ENCODE results near the gene MRAS. TPM values are rescaled to one million over a fixed set of nuclear protein-coding genes. Genes with fewer than 3 reads are reported as not detected.

The MRAS gene
- total and polyA plus RNA-seq, 11 donors = 112 to 413 (median 252) TPM

DNA sequence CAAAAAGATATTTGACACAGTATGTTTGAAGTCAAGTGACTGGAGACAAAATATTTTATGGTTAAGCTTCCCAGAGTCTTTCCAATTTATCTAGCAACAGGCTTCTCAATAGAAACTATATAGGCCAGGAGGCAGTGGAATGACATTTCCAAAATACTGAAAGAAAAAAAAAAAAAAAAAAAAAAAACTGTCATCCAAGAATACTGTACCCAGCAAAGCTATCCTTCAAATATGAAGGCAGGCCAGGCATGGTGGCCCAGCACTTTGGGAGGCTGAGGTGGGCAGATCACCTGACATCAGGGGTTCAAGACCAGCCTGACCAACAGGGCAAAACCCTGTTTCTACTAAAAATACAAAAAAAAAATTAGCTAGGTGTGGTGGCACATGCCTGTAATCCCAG lies 39.6 kb upstream of the MRAS start:
- no peak overlapping the region for H3K4me3 ChIP-seq
- peaks cover 0 to 31% (median 17%) of the 10 kb centered on the region in 12 donors for H3K9me3 ChIP-seq
- TF ChIP-seq POLR2A (IDR thresholded peaks at IDR 0.05) = no peak
- TF ChIP-seq, protein P1, sequence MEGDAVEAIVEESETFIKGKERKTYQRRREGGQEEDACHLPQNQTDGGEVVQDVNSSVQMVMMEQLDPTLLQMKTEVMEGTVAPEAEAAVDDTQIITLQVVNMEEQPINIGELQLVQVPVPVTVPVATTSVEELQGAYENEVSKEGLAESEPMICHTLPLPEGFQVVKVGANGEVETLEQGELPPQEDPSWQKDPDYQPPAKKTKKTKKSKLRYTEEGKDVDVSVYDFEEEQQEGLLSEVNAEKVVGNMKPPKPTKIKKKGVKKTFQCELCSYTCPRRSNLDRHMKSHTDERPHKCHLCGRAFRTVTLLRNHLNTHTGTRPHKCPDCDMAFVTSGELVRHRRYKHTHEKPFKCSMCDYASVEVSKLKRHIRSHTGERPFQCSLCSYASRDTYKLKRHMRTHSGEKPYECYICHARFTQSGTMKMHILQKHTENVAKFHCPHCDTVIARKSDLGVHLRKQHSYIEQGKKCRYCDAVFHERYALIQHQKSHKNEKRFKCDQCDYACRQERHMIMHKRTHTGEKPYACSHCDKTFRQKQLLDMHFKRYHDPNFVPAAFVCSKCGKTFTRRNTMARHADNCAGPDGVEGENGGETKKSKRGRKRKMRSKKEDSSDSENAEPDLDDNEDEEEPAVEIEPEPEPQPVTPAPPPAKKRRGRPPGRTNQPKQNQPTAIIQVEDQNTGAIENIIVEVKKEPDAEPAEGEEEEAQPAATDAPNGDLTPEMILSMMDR (IDR thresholded peaks at IDR 0.05) = no peak
- intact Hi-C loops (cut with DNase I) = no loop called here
- ATAC-seq (no peak), DNase-seq (no peak)
- no peaks in the 10 kb centered on the region for H3K4me1 ChIP-seq
- no peaks in the 10 kb centered on the region for H3K36me3 ChIP-seq
- H3K27ac ChIP-seq = no peak overlapping the region
- peaks cover 0 to 3% (median 0%) of the 10 kb centered on the region in 9 donors for H3K27me3 ChIP-seq

DNA sequence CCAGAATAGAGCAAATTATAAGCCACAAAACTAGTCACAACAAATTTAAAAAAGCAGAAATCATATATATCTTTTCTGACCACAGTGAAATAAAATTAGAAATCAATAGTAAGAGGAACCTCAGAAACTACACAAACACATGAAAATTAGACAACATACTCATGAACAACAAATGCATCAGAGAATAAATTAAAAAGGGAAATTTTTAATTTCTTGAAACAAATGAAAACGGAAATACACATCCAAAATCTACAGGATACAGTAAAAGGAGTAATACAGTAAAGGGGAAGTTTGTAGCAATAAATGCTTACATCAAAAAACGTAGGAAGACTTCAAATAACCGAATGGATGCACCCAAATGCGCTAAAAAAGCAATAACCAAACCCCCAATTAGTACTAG lies 37.9 kb upstream of the MRAS start:
- 70 to 86% (median 81%) methylated on average over 4 of the region's 4 CpGs for whole genome bisulfite sequencing, 4 donors
- peaks cover 0 to 31% (median 17%) of the 10 kb centered on the region in 12 donors for H3K9me3 ChIP-seq
- no peak for DNase-seq
- TF ChIP-seq, protein P1 (IDR thresholded peaks at IDR 0.05) = no peak
- no peak for TF ChIP-seq POLR2A (IDR thresholded peaks at IDR 0.05)
- intact Hi-C loops (cut with DNase I) = no loop called here
- H3K4me3 ChIP-seq = no peak overlapping the region
- H3K36me3 ChIP-seq = no peaks in the 10 kb centered on the region
- no peak for ATAC-seq
- peaks cover 0 to 3% (median 0%) of the 10 kb centered on the region in 9 donors for H3K27me3 ChIP-seq
- no peaks in the 10 kb centered on the region for H3K4me1 ChIP-seq
- H3K27ac ChIP-seq = no peak overlapping the region

DNA sequence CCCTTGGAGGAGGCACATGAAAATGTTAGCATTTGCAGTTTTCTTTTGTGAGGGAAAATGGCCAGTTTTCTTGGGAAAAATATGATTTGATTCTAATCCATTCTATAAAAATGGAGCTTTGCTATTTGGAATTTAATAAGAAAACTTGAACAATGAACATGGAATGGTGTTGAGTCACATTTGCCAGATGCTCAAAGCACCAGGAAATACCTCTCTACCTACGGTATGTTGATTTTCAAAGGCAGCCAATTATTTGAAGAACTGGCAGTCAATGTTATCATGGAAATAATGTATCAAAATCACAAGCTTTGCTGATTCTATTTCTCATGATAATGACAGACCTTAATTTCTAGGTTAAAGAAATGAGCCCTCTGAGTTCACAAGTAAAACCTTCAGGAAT lies 33.6 kb upstream of the MRAS start:
- Histone ChIP-seq H3K4me1 (no peaks in the 10 kb centered on the region), H3K4me3 (no peak overlapping the region), H3K36me3 (no peaks in the 10 kb centered on the region), H3K9me3 (peaks cover 0 to 11% (median 0%) of the 10 kb centered on the region in 12 donors), H3K27ac (no peak overlapping the region), H3K27me3 (peaks cover 0 to 3% (median 0%) of the 10 kb centered on the region in 9 donors)
- TF ChIP-seq, protein P1 (IDR thresholded peaks at IDR 0.05) = no peak
- TF ChIP-seq POLR2A (IDR thresholded peaks at IDR 0.05) = no peak
- DNase-seq = no peak
- intact Hi-C loops (cut with DNase I) = no loop called here
- ATAC-seq = no peak
- WGBS, 4 donors = 63 to 77% (median 68%) methylated on average over 1 of the region's 1 CpG

DNA sequence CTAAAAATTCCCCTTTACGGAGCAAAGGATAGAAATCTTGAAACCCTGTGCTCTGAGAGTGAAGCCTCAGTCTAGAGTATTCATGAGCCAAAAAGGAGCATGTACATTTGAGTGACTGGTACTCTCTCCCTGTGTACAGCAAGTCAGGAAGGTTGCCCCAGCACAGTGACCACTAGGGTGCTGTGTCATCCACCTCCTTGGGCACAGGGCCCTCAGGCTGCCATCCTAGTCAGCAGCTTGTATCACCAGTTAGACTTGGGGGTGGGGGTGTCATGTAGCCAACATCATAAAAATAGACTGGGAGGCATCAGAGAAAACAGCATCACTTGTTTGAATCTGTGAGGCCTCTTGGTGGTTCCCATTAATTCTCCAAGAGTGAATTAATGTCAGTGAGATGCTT lies 30.7 kb upstream of the MRAS start:
- no peak overlapping the region for H3K27ac ChIP-seq
- TF ChIP-seq POLR2A (IDR thresholded peaks at IDR 0.05) = no peak
- TF ChIP-seq, protein P1 (IDR thresholded peaks at IDR 0.05) = no peak
- ATAC-seq (no peak), DNase-seq (no peak)
- no peaks in the 10 kb centered on the region for H3K4me1 ChIP-seq
- H3K27me3 ChIP-seq = no peaks in the 10 kb centered on the region
- no peaks in the 10 kb centered on the region for H3K9me3 ChIP-seq
- WGBS, 4 donors = 90 to 97% (median 94%) methylated on average over 1 of the region's 1 CpG
- H3K4me3 ChIP-seq = no peak overlapping the region
- no peaks in the 10 kb centered on the region for H3K36me3 ChIP-seq
- intact Hi-C loops (cut with DNase I) = no loop called here
